Hepatic stellate cell (primary cell): ENCODE measurements around the gene FNDC3B.
A peak's percentile ranks its signal among the peaks of the same experiment; 100 is the strongest.

Experiments used
- DNase-seq: peaks from one replicate; pipeline ENCODE4 v3.0.0; 2011; ENCODE audit warnings: low spot score

Gene FNDC3B

GRCh38 chr3:172151651-172152649, 112.6 kb downstream of the FNDC3B start:
- DNase-seq = no peak

DNA sequence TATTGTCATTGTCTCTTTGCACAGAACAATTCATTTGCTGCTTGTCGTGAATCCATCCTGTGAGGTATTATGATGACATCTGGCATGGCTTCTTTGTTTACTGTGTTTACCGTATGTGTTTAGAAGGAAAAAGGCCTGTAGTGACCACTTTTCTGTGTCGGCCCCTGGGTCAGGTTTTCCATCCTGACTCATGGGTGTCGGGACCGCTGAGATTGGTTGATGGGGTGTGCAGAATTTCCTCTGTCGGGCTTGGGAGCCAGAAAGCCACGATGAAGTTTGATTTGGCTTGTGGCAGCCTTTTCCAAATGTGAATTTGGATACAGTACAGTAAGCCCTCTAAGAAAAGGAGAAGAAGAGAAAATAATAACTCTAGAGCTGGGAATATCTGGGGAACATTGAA, 113.5 kb downstream of the FNDC3B start:
- no peak for DNase-seq

DNA sequence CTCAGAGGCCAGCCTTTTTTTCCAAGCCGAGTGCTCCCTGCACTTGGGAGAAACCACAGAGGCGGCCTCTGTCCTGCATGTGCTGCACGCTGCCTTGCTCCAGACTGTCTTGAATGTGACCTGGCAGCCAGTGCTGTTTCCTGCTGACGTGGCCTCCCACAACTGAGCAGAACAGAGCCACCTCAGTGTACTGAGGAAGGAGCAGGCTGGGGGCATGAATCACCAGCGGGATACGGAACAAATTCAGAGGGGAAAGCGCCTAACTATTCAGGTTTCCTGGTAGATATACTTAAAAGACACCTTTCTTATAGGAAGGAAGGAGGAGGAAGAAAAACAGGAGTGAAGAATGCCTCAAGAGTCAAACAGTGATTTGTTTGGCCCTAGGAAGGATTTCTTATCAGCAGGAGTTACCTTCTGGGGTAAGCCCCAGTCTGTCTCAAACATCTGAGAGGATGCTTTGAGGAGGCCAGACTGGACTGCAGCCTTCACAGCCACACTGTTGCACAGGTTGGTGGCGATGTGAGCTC, 114.0 kb downstream of the FNDC3B start:
- DNase-seq = peak; percentile 71

DNA sequence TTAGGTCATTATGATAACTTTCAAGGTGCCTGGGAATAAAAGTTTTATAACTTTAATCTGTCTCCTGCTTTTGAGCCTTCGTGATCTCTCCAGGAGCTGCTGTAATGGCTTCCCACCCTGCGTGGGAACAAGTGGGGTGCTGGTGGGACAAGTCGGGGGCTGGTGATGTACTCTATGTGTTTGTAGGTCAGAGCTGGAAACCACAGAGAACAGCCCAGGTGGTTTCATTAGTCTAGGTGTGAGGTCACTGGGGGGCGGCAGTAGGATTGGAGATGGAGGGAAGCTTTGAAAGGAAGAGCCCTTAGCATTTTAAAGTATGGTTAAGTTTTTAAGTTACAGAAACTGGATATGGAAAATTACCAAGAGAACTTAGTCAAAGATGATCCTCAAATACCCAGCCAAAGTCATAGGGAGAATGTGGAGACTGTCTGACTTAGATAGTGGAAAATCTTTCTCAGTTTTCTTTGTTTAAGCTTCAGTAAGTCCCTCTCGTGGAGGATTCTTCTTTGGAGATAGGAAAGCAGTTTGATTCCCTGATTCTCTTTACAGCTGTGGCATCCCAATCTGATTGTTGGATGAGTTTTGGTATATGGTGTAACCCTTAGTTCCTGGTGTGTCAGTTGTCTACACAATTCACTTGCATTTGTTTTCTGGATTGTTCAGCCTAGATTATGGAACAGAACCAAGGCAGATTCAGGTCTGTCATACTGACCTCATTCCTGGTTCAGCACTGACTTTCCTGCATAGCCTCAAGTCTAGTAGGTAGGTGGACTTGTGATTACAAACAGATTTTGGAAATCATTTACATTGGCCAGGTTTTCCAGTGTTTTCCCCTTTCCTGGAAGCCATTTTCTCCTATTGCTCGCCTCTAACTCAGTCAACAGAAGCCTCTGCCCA, 115.6 kb downstream of the FNDC3B start:
- DNase-seq = no peak

DNA sequence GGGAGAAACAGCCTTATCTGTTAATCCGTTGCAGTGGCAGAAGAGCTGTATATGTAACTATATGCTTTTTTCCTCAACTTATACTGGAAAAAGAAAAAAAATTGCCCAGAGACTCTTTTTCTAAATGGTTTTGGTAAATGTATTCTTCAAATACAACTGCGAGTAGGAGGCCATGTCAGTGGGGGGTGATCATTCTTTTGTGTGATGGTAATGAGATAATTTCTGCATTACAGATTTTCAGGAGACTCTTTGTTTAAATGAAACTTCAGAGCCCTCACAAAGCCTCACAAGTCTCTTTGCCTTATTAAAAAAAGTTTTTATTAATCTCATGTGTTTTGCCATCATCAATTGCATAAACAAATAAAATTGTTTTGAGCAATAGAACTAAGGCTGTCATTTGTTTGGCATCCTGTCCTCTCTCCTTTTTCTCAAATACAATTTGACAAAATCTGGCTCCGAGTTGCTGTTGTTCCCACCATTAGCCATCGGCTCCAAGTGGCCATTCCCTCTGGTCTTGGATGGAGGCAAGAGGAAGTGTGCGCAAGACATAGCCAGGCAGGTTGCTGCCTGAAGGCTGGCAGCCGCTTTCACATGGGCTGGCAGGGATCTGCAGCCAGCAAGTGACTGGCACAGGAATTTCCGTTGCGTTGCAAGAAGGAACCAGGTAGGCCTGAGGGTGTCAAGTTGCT, 116.7 kb downstream of the FNDC3B start:
- no peak for DNase-seq

DNA sequence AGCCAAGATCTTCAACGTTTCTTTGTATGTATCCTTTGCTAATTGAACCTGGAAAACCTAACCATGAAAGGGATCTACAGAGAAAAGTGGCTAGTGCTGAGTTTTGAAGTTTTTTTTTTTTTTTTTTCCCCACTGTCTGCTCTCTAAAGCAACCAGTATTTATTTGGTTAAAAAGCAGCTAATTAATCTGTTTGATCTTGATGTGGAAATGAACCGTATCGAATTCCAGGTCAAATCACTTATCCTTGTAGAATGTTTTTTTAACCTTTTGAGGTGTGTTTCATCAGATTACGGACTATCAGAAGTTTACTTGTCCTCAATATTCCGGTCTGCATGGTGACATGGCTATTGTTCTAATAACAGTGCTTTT, 117.2 kb downstream of the FNDC3B start:
- DNase-seq = no peak

DNA sequence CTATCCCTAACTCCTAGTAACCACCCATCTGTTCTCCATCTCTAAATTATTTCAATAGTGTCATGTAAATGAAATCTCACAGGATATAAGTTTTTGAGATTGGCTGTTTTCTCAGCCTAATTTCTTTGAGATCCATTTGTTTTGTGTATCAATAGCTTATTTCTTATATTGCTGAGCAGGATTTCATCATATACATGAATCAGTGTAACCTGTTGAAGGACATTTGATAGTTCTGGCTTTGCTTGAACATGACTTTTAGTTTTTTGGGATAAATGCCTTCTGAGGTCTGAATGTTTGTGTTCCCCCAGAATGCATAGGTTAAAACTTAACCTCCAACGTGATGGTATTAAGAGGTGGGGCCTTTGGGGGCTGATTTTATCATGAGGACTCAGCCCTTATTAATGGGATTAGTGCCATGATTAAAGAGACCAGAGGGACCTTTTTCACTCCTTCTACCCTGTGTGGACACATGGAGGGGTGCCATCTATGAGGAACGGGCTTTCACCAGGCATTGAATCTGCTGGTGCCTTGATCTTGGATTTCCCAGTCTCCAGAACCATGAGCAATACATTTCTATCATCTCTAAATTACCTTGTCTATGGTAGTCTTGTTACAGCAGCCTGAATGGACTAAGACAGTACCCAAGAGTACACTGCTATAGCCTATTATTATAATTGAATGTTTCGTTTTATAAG, 118.3 kb downstream of the FNDC3B start:
- DNase-seq = no peak

- no peak for DNase-seq
Measured at GRCh38 chr3:172158741-172159140, 119.4 kb downstream of the FNDC3B start.

GRCh38 chr3:172159376-172159775, 120.0 kb downstream of the FNDC3B start:
- no peak for DNase-seq

DNA sequence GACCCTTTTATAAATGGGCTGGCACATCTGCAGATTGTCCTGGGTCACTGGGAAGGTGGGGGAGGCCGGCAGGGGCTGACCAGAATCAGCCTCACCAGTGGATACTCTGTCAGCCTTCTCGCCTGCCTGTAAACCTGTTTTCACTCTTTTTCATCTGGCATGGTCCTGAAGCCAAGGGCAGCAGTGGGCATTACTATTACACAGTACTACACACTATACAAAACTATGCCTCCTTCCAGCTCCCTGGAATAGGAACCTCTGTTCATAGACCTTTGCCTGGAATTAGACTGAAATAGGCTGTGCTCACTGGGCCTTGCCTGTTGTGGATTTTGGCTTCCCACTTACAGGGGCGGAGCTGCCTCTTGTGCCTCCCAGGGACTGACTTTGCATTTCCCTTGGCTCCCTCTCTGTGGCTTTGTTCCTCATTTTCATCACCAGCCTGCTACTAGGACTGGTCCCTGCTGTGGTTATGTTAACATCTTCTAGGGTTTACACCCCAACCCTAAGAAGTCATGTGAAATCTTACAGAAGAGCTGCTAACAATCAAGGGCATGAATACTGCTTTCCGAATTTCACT, 120.7 kb downstream of the FNDC3B start:
- DNase-seq = no peak

- no peak for DNase-seq
Measured at GRCh38 chr3:172161133-172161789, 121.9 kb downstream of the FNDC3B start.

- DNase-seq = no peak
Measured at GRCh38 chr3:172161959-172162358, 122.6 kb downstream of the FNDC3B start.

DNA sequence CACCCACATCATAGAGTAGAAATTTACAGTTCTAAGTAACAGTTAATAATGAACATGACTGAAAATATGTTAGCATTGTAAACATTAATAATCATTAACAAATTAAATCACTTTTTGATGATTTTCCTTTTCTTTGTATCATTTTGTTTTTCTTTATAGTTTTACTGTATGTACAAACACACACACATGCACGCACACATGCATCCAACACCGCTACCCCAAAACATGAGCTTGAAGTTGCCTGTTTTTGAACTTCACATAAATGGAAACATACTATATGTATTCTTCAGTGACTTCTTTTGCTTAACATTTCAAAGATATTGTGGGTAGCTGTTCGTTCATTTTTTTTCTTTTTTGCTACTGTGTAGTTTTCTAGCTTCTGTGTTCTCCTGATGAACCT, 123.9 kb downstream of the FNDC3B start:
- no peak for DNase-seq

GRCh38 chr3:172164620-172165362, 125.4 kb downstream of the FNDC3B start:
- DNase-seq = no peak

DNA sequence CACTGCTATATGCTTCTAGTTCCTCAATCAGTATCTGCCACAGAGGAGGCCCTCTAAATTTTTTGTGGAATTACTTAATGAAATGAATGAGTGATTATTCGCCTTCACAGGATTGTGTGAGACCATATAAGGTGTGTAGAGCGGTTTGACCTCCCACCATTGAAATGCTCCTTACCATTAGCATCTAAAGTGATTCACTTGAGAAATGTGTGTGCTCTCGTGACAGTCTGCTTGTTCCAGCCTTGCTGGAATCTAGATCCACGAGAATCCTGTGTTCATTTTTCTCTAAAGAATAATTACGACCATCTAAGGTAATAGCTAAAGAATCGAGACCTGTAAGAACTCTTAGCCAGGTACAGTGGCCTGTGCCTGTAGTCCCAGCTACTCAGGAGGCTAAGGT, 126.9 kb downstream of the FNDC3B start:
- no peak for DNase-seq

GRCh38 chr3:172166890-172167289, 127.5 kb downstream of the FNDC3B start:
- DNase-seq = no peak

DNA sequence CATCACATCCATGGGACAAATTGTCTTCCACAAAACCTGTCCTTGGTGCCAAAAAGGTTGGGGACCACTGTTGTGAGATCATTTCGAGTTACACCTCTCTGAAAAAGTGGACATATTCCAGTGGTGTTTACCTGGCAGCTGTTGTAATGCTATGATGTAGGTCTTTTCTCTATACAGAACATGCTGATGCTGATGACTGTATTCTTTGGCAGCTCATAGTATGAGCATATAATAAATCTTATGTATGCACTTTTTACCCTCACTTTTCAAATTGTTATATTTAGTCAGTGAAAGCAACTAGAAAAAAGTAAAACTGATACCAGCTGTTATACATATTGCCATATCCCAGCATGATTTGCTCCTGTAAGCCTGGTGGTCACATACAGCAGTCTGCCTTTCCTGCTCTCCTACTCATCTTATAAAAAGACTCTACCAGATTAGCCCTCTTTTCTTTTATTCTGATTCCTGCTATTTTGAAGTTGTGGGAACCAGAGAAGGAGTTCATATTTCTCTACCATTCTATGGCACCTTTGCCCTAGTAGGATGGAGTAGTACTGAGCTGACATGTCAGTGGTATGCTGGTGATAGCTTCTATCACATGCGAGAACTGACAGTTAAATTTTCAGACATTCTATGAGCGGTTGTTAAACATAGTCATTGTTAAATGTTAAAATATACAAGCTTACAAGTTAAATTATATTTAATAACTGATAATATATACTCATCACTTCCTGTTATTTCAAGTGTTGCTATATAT, 128.7 kb downstream of the FNDC3B start:
- no peak for DNase-seq

DNA sequence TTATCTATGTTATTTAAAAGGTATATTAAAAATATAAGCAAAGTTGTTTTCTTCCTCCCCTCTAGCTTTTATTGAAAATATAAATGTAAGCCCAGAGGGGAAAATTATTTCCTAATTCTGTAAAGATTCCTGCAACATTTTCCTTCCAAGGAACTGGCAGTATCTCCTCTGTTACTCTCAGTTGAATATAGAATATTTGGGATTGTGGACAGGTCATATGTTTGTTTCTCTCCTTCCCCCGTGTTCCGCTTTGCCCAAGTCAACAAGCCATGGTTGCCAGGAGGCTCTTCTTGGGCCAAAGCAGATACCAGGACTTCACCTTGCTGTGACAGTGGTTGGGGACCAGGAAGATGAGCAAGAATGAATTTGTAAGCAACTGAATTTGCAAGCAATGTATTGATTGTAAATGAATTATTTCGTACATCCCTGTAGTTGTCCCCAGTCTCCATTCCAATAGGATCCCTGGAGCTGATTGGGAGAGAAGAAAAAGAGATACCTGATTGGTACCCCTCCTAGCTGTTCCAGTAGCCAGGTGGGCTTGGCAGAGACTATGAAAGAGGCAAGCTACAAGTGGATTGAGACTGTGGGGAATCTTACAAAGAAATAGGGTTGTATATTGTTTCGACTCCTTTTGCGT, 130.8 kb downstream of the FNDC3B start:
- DNase-seq = no peak

DNA sequence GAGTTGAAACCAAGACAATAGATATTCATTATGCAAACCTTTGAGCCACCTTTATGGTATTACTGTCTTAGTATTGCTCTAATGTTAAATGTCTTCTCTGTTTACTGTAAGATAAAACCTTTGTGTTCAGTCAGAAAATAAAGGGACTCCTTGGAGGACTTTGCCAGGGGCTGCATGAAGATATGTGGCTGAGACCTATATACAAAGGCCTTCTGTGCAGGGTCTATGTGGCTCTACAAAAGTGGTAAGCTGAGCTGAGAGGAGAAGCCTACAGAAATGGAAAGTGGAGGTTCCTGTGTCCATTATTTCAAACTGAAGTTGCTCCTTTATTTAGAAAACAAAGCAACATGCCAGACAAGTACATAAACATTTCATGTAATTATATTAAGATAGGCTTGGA, 131.5 kb downstream of the FNDC3B start:
- DNase-seq = no peak
